Measurements from ENCODE around the gene NFAT5.

NFAT5 gene

DNA sequence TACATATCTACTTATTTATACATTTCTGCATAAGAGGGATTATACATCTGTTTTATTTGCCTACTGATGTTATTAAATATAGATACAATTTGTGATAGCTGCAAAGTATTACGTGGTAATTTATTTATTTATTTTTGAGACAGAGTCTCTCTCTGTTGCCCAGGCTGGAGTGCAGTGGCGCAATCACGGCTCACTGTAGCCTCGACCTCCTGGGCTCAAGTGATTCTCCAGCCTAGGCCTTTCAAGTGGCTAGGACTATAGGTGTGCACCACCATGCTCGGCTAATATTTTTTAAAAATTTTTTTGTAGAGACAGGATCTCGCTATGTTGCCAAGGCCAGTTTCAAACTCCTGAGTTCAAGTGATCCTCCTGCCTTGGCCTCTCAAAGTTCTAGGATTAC is 35.5 kb downstream of the NFAT5 start:
- TF ChIP-seq, protein P1, sequence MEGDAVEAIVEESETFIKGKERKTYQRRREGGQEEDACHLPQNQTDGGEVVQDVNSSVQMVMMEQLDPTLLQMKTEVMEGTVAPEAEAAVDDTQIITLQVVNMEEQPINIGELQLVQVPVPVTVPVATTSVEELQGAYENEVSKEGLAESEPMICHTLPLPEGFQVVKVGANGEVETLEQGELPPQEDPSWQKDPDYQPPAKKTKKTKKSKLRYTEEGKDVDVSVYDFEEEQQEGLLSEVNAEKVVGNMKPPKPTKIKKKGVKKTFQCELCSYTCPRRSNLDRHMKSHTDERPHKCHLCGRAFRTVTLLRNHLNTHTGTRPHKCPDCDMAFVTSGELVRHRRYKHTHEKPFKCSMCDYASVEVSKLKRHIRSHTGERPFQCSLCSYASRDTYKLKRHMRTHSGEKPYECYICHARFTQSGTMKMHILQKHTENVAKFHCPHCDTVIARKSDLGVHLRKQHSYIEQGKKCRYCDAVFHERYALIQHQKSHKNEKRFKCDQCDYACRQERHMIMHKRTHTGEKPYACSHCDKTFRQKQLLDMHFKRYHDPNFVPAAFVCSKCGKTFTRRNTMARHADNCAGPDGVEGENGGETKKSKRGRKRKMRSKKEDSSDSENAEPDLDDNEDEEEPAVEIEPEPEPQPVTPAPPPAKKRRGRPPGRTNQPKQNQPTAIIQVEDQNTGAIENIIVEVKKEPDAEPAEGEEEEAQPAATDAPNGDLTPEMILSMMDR (IDR thresholded peaks at IDR 0.05): no peak
- DNase-seq (ENCODE audit: low spot score): no peak
- no peak overlapping the region for H3K27ac ChIP-seq
- no peak overlapping the region for H3K4me3 ChIP-seq

DNA sequence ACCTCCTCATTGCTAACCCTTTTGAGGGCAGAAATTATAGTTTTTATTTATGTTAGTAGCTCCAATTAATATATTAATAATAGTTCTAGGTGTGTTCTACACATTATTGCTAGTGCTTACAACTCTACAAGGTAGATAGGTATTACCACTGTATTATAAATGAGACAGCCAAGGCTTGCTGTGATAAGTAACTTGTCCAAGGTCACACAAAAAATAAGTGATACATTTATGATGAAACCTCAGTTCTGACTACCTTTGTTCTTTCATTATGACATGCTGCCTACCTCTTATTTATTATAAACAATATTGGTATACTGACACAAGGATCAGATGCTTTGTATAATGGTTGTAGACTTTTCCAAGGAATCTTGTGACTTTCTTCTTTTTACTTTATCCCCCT is 41.2 kb downstream of the NFAT5 start:
- no peak overlapping the region for H3K4me3 ChIP-seq
- TF ChIP-seq, protein P1 (IDR thresholded peaks at IDR 0.05): no peak
- H3K27ac ChIP-seq: no peak overlapping the region
- DNase-seq (ENCODE audit: low spot score): no peak

DNA sequence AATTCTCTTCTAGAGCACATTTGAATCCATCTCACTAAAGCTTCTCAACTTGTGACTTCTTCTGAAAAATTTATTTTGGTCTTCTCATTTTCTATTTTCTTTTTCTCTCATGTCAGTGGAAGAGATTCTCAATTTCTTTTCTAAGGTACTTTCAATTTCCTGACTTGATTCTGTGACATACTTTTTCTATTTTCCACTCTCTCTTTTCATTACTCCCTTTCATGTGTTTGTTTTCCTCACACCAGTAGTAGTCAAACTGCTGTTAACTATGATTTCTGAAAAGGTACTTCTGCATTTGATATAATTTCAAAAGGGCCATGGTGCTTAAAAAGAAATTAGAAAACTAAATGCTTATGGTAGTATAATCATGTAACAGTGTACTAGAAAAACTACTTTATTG is 41.9 kb downstream of the NFAT5 start:
- TF ChIP-seq, protein P1 (IDR thresholded peaks at IDR 0.05): no peak

DNA sequence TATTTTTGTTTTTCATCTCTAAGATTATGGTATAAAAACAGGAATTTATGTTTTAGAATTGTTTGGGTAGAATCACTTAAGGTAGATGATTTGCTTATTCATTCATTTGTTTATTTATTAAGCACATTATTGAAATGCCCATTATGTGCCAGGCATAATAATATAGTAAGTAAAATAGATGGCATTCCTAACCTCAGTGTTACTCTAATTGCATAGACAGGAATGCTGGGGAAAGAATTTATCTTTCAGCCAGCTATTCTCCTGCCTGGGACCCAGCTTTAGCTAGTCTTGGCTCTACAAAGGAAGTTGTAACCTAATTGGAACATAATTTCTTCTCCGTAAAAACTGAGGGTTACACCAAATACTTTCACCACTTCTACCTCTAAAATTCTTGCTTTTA is 44.6 kb downstream of the NFAT5 start:
- DNase-seq (ENCODE audit: low spot score): no peak
- Histone ChIP-seq H3K4me3 (no peak overlapping the region), H3K27ac (peak overlapping the region in 1 of 2 donors; percentile 24)
- TF ChIP-seq, protein P1 (IDR thresholded peaks at IDR 0.05): no peak

More for the DNA sequence above, 41.9 kb downstream of the NFAT5 start:
- Histone ChIP-seq H3K4me3 (no peak overlapping the region), H3K27ac (no peak overlapping the region)
- no peak for DNase-seq (ENCODE audit: low spot score)

DNA sequence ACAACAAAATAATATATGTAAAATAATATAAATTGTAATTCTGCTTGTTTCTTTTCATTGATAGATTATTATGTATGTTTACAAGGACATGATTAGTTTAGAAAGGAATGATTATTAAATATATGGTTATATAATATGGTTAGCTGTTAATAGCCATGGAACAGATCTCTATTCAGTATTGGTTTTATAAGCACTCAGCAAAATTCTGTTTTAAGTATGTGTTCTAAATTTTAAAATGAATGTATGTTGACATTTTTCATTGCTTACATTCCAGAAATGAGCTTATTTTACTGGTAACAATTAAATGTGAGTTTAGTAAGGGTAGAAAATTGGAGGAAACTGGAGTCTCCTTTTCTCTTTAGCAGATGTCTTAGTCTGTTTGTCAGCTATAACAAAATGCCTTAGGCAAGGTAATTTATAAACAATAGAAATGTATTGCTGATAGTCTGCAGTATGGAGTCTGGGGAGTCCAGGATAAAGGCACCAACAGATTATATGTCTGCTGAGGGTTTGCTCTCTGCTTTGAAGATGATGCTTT is 45.4 kb downstream of the NFAT5 start:
- TF ChIP-seq, protein P1 (IDR thresholded peaks at IDR 0.05): no peak
- Histone ChIP-seq H3K4me3 (no peak overlapping the region), H3K27ac (no peak overlapping the region)
- no peak for DNase-seq (ENCODE audit: low spot score)

DNA sequence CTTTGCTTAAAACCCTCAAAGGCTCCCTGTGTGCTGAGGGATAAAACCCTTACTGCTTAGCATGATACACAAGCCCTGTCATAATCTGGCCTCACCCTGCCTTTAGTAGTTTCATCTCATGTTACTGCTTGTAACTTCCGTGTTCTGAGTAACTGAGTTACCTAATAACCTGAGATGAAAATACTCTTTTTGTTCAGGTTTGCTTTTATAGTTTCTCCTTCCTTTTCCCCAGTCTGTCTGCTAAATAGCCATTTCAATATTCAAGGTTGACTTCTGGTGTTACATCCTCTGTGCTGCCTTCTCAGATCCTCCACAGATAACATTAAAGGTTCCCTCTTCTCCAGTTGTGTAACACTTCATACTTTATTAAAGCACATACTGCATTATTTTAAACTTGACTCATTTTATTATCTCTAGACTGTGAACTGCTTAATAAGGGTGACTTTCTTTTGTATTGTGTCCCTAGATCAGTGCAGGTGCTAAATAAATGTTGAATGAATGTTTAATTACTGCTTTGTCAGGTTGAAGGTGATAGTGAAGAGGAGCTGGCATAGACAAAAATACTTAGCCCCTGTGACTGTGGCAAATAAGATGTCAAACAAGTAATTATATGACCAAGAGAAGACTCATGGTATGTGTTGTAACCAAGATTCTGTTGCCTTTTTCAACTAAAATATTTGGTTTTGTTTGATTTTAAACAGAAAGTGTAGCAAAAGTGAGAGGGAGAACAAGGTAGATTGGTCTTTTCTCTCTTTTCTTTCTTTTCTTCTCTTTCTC is 47.8 kb downstream of the NFAT5 start:
- no peak for DNase-seq (ENCODE audit: low spot score)
- TF ChIP-seq, protein P1 (IDR thresholded peaks at IDR 0.05): no peak
- H3K4me3 ChIP-seq: no peak overlapping the region
- no peak overlapping the region for H3K27ac ChIP-seq

DNA sequence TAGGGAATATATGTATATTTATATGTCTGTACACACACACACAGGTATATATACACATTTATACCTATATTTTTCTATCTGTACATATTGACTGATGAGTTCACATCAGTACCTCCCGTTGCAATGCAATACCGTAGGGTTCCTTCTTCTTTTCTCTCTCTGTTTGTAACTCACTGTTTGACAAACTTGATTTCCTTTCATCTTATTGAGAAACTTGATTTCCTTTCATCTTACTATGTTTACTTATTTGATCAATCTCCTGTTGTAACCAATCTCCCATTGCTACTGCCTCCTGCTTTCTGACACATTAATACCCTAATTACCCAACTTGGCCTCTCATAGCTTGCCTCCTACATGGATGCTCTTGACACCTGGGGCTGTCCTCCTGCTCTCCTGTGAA is 49.8 kb downstream of the NFAT5 start:
- no peak overlapping the region for H3K4me3 ChIP-seq
- TF ChIP-seq, protein P1 (IDR thresholded peaks at IDR 0.05): no peak
- no peak overlapping the region for H3K27ac ChIP-seq
- DNase-seq (ENCODE audit: low spot score): no peak
